ENCODE data around the gene LRRC7.

GRCh38 chr1:70024272-70024671 is 456.6 kb downstream of the LRRC7 start:
- TF ChIP-seq REST (IDR thresholded peaks at IDR 0.05; ENCODE audit: low read depth) (no peak), MAX (IDR thresholded peaks at IDR 0.05) (no peak), RAD21 (IDR thresholded peaks at IDR 0.05; ENCODE audit: low read depth) (no peak), FOXM1 (IDR thresholded peaks at IDR 0.05; ENCODE audit: borderline replicate concordance, low read depth) (no peak), TEAD4 (IDR thresholded peaks at IDR 0.05) (no peak), TCF12 (IDR thresholded peaks at IDR 0.05; ENCODE audit: low read depth) (no peak)
